NCI-H1048 (cell line): ENCODE measurements around the gene TENM4.
"Not testable (repeated sequence)": the region's sequence is repeated elsewhere in the genome, so short reads cannot be mapped to it uniquely, and the experiment has no call there.

ENCODE experiments used
- DNase-seq: peaks from one replicate; lab custom pipeline; 2025; lab: John Stamatoyannopoulos, UW

TENM4 gene

GRCh38 chr11:78902771-78903507 lies 537.9 kb downstream of the TENM4 start:
- no peak for DNase-seq

GRCh38 chr11:78901831-78902230 lies 539.0 kb downstream of the TENM4 start:
- DNase-seq, result no peak

GRCh38 chr11:78898266-78898775 lies 542.5 kb downstream of the TENM4 start:
- DNase-seq, result no peak

DNA sequence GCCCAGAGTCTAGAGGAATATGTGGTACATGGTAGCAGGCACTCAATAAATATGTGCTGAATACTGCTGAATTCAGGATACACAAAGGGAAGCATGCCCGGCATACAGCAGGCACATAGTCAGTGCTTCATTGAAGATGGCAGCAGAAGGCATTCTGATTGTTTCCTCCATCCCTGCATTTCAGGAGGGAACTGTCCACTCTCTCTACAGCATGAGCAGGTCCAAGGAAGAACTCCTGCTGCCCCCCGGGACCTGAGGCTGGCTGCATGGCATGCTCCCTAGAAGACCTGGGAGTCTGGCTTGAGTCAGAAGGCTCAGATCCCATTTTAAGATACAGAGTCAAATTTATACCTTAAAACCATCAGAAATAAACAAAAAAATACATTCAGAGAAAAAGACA lies 546.8 kb downstream of the TENM4 start:
- no peak for DNase-seq

DNA sequence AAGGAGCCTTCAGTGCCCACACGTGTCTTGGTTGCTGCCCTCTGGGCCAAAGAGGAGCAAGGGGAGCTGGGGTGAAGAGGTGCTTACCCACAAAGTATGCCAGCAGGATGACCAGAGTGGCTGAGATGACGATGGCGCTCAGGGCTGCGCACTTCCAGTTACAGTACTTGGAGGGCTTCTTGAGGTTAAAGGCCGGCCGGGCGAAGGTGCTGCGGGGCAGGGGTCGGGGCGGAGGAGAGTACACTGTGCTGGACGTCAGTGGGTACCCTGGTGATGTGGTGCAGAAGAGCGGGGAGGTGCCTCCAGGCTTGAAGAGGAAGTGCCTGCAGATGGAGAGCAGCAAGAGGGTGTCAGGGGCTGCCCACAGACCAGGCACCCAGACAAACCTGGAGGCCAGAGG lies 551.1 kb downstream of the TENM4 start:
- DNase-seq, result no peak

DNA sequence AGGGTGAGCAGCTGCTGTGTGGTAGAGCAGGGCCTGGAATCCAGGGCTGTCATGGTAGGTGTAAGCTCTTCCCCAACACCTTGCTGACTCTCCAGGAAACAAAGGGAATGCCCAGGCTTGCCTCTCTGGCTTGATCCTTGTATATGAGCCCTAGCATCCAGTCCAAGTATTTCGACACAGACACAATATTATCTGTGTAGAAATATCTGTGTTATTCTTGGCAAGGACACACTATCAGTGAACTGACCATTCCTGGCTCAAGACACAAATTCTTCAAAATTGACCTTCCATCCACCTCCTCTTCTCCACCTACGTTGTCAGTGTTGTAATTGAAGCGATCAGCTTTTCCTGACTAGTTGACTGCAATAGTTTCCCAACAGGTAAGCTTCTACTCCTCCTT lies 554.2 kb downstream of the TENM4 start:
- DNase-seq, result no peak

- no peak for DNase-seq
Observed at GRCh38 chr11:78884761-78885160, 556.1 kb downstream of the TENM4 start.

GRCh38 chr11:78883506-78883905 lies 557.3 kb downstream of the TENM4 start:
- DNase-seq, result no peak

DNA sequence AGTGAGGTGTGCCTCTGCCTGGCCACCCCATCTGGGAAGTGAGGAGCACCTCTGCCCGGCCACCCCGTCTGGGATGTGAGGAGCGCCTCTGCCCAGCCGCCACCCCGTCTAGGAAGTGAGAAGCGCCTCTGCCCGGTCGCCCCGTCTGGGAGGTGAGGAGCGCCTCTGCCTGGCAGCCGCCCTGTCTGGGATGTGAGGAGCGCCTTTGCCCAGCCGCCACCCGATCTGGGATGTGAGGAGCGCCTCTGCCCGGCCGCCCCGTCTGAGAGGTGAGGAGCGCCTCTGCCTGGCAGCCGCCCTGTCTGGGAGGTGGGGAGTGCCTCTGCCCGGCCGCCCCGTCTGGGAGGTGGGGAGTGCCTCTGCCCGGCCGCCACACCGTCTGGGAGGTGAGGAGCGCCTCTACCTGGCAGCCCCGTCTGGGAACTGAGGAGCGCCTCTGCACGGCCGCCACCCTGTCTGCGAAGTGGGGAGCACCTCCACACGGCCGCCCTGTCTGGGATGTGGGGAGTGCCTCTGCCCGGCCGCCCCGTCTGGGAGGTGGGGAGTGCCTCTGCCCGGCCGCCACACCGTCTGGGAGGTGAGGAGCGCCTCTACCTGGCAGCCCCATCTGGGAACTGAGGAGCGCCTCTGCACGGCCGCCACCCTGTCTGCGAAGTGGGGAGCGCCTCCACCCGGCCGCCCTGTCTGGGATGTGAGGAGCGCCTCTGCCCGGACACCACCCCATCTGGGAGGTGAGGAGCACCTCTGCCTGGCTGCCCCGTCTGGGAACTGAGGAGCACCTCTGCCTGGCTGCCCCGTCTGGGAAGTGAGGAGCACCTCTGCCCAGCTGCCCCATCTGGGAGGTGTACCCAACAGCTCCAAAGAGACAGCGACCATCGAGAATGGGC lies 561.5 kb downstream of the TENM4 start:
- DNase-seq, result not testable (repeated sequence)

- DNase-seq, result no peak
Observed at GRCh38 chr11:78878631-78879030, 562.2 kb downstream of the TENM4 start.

DNA sequence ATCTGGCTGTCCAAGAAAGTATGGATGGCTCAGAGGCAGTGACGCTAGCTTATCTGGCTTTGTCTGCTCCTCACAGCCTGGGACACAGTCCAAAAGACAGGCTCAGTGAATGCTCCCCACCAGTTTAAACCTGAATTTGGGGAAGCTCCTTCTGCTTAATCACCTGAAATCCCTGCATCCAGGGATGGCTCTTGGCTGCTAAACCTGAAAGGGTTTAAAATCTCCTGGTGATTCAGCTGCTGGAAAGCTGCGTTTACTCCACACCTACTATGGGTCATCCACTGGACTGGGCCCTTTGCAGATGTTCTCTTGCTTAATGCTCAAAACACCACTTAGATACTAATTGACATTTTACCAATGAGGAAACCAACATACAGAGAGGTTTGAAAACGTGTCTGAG lies 564.2 kb downstream of the TENM4 start:
- DNase-seq, result no peak

- no peak for DNase-seq
Observed at GRCh38 chr11:78870655-78871054, 570.2 kb downstream of the TENM4 start.

DNA sequence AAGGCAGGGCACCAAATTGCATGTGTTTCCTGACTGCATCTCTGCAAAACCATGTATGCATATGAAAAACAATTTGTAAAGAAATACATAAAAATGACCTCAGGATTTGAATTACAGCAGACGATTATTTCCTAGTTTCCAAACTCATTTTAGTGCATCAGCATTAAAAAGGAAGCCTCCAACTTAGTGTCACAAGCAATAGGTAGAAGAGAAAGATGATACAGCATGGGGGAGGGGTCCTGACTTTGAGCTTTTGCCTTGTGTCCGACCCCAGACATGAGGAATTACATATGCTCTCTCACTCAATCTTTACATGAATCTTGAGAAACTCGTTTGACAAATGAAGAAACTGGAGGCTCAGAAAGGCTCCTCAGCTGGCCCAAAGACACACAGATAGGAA lies 571.5 kb downstream of the TENM4 start:
- no peak for DNase-seq

GRCh38 chr11:78868563-78868962 lies 572.3 kb downstream of the TENM4 start:
- DNase-seq, result no peak

- DNase-seq, result peak; percentile 22
Observed at GRCh38 chr11:78860720-78861422, 580.0 kb downstream of the TENM4 start.

DNA sequence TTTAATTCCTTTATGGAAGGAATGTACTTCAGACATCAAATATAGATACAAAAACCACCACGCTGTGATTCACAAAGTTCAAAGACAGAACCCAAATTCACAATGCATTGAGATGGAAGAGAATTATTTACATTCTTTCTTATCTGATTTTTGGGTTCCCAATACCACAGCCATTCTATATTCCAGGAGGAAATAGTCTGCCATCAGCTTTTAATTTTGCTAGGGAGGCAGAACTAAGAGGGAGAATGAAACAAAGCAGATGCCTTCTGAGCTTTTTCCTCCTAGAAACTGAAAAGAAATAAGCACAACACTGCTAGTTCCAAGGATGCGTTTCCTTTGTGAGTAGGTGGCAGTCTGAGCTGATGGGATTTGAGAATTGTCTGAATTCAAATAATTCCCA lies 583.1 kb downstream of the TENM4 start:
- no peak for DNase-seq

DNA sequence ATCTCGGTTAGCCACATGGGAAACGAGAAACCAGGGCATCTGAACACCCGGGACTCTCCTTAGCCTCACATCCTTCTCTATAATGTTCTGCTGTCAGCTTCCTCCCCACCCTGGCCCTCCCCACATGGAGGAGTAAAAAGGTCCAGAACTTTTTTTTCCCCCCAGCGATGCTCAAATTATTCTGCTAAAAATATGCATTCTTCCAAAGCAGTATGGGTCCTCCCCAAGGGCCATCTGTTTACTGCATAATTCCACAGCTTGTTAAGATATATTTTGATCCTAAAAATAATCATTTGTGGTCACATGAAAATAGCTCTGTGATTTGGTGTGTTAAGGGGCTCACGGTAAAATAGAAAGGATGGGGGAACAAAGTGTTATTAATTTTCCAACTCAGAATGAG lies 584.6 kb downstream of the TENM4 start:
- DNase-seq, result no peak

DNA sequence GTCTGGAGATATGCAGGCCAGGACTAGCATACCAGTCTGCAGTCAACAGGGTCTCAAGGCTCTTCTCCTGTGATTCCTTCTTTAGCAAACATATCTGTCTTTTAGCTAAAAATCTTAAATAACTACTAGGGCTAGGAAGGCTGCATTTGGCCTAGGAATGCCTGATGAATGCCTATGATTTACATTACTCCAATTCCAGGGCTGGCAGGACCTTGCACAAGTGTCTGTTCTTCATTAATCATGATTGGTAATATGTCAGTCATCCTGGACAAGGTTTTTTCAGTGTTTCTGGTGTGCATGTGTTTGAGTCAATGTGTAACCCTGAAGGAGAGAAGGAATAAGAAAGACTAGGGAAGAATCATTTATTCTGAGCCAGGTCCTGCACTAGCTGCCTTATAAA lies 585.7 kb downstream of the TENM4 start:
- DNase-seq, result no peak

GRCh38 chr11:78853521-78853920 lies 587.3 kb downstream of the TENM4 start:
- no peak for DNase-seq

GRCh38 chr11:78851878-78852586 lies 588.8 kb downstream of the TENM4 start:
- DNase-seq, result no peak

DNA sequence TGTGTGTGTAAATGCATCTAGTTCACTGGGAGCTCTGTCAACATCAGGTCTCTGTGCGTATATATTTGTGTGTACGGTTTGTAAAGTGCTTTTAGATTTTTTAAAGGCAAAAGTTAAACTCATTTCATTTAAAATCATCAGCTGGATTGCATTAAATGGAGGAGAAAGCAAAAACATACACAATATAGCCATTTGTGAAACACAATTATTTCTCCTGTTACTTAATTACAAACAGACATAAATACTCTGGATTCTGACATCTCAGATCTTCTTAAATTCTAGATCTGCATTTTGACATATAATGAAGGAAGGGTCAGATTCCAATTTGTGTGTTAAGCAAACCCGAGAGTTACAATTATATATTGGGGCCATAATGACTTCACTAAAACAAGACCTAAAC lies 590.8 kb downstream of the TENM4 start:
- no peak for DNase-seq

DNA sequence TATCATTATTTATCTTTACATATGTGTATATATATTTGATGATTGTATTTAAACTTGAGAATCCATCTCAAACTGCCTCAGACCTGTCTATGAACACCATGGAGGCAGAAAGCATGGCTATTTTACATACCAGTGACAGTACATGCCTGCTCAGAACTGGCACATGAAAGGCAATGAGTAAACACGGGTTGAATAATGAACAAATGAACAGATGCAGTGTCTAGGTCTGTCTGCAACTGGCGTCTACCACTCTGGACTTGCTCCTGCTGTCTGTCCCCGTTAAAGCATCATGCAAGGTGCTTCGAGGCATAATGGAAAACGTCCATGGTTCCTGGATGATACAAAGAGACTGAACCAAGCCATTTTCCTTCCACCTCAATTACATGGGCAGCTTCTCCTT lies 594.6 kb downstream of the TENM4 start:
- no peak for DNase-seq
